ENCODE results near the gene SIGLEC1. TPM values are rescaled to one million over a fixed set of nuclear protein-coding genes. Genes with fewer than 3 reads are reported as not detected.

SIGLEC1 gene
- total RNA-seq, 1 experiment from 2014 or later = 0.17 TPM

GRCh38 chr20:3696200-3696599 lies 16.2 kb downstream of the SIGLEC1 start:
- no peaks in the 10 kb centered on the region for H3K79me2 ChIP-seq (ENCODE audit: insufficient read depth, low read length)
- BruUV-seq (replicated peaks) = no TSS peak
- no peaks in the 10 kb centered on the region for H3K9me2 ChIP-seq (ENCODE audit: insufficient read depth)
- POLR2A ChIA-PET = no interaction called here
- H3K27me3 ChIP-seq (ENCODE audit: insufficient read depth, low read length) = no peaks in the 10 kb centered on the region
- RAD21 ChIA-PET (ENCODE audit: low non-redundant PET in 1 of 2, low total read pairs in 2 of 2, uncharacterized antibody in 2 of 2, unreplicated experiment in 2 of 2) = no interaction called here
- H3K9ac ChIP-seq (ENCODE audit: low read length) = no peak overlapping the region
- H3K27ac ChIP-seq (ENCODE audit: low read depth, low read length) = no peak overlapping the region
- CTCF ChIA-PET = interaction anchor here (1.1 to 1.5 kb wide), 2 partner anchors 15 to 19 kb away, joined by 3 to 5 read pairs; no protein-coding TSS in a partner anchor
- no peak overlapping the region for H3K4me2 ChIP-seq (ENCODE audit: low read length)
- ATAC-seq = no peak
- H3K36me3 ChIP-seq (ENCODE audit: control insufficient read depth in 1 of 2, insufficient read depth in 2 of 2, low read length in 2 of 2) = no peaks in the 10 kb centered on the region
- no peaks in the 10 kb centered on the region; a peak in 1 of 4 replicates for H3K9me3 ChIP-seq (ENCODE audit: control insufficient read depth in 1 of 2, insufficient read depth in 1 of 2, low read depth in 1 of 2, low read length in 2 of 2)
- H2AFZ ChIP-seq (ENCODE audit: low read depth, low read length, poor library complexity, severe bottlenecking) = no peak overlapping the region
- no peak overlapping the region for H3K4me3 ChIP-seq (replicated peaks in 1 of 2; ENCODE audit: low read depth in 1 of 2, low read length in 2 of 2)
- no peaks in the 10 kb centered on the region for H3K4me1 ChIP-seq (ENCODE audit: control insufficient read depth in 1 of 2, insufficient read depth in 2 of 2, low read length in 2 of 2)
- no peak for DNase-seq (ENCODE audit: low read depth, low spot score)
- intact Hi-C loops (cut with micrococcal nuclease) = no loop called here
- no peaks in the 10 kb centered on the region for H4K20me1 ChIP-seq (ENCODE audit: insufficient read depth)
- no peak for TF ChIP-seq ZBTB33 (IDR thresholded peaks at IDR 0.05; ENCODE audit: extremely low read depth, insufficient replicate concordance, low read length)
- TF ChIP-seq ZNF274 (IDR thresholded peaks at IDR 0.05; ENCODE audit: low read depth, low read length) = no peak
- TF ChIP-seq CBX3 (IDR thresholded peaks at IDR 0.05; ENCODE audit: low read depth) = no peak
- TF ChIP-seq ZFX (IDR thresholded peaks at IDR 0.05) = no peak
- no peak for TF ChIP-seq EZH2 (IDR thresholded peaks at IDR 0.05)
- TF ChIP-seq CTCF (IDR thresholded peaks at IDR 0.05 in 2 of 3, conservative IDR thresholded peaks at IDR 0.05 in 1 of 3; ENCODE audit: borderline replicate concordance in 1 of 3, insufficient read depth in 1 of 3, low read depth in 2 of 3, low read length in 2 of 3) = peak in 2 of 3 experiments; percentile 57 to 71; a peak in 4 of 6 replicates
